Ishikawa (cell line): ENCODE data around the gene ADTRP.

Source experiments
- CEBPB ChIP-seq: IDR thresholded peaks from 2 replicates; pipeline ENCODE4 v1.6.1; 2012
- CREB1 ChIP-seq: IDR thresholded peaks from 2 replicates; pipeline ENCODE4 v1.6.1; 2012; ENCODE audit warnings: low read depth
- EP300 ChIP-seq: IDR thresholded peaks from 2 replicates; pipeline ENCODE4 v1.6.1; 2012; ENCODE audit warnings: borderline replicate concordance
- FOXM1 ChIP-seq: IDR thresholded peaks from 2 replicates; pipeline ENCODE4 v1.6.1; 2012; ENCODE audit warnings: low read depth, borderline replicate concordance
- MAX ChIP-seq: IDR thresholded peaks from 2 replicates; pipeline ENCODE4 v1.6.1; 2012
- RAD21 ChIP-seq: IDR thresholded peaks from 2 replicates; pipeline ENCODE4 v1.6.1; 2012; ENCODE audit warnings: low read depth
- REST ChIP-seq: IDR thresholded peaks from 2 replicates; pipeline ENCODE4 v1.6.1; 2012; ENCODE audit warnings: low read depth, mild to moderate bottlenecking
- TAF1 ChIP-seq: IDR thresholded peaks from 2 replicates; pipeline ENCODE4 v1.6.1; 2012; ENCODE audit warnings: low read depth, mild to moderate bottlenecking
- TEAD4 ChIP-seq: IDR thresholded peaks from 2 replicates; pipeline ENCODE4 v1.6.1; 2012
- YY1 ChIP-seq: IDR thresholded peaks from 2 replicates; pipeline ENCODE4 v1.6.1; 2012; ENCODE audit warnings: low read depth

GRCh38 chr6:11683871-11684270 lies 94.7 kb downstream of the ADTRP start:
- TF ChIP-seq EP300 = no peak
- no peak for TF ChIP-seq YY1
- no peak for TF ChIP-seq FOXM1
- no peak for TF ChIP-seq REST
- no peak for TF ChIP-seq MAX
- no peak for TF ChIP-seq CEBPB
- TF ChIP-seq RAD21 = no peak
- no peak for TF ChIP-seq TEAD4
- TF ChIP-seq TAF1 = no peak
- TF ChIP-seq CREB1 = no peak
